ENCODE data around the gene ATPAF1.

- TF ChIP-seq POLR2A (IDR thresholded peaks at IDR 0.05) (no peak), POLR2AphosphoS5 (IDR thresholded peaks at IDR 0.05) (no peak)
Observed at GRCh38 chr1:46656643-46657042, 11.5 kb downstream of the ATPAF1 start.

All from prostate gland (tissue), 1 donor.